HUES6 (cell line): ENCODE data around the gene HSPA4.

Experiments used
- H3K27ac ChIP-seq: 2 replicates; pipeline ENCODE4 v1.7.0; 2013; ENCODE audit warnings: low read depth, mild to moderate bottlenecking, low read length, inconsistent platforms
- H3K27me3 ChIP-seq: 2 replicates; pipeline ENCODE4 v1.6.1; 2013; ENCODE audit warnings: low read length; ENCODE audit not compliant: control insufficient read depth, insufficient read depth
- H3K36me3 ChIP-seq: 2 replicates; pipeline ENCODE4 v1.6.1; 2013; ENCODE audit warnings: low read length; ENCODE audit not compliant: control insufficient read depth, insufficient read depth
- H3K4me1 ChIP-seq: 2 replicates; pipeline ENCODE4 v1.6.1; 2013; ENCODE audit warnings: low read length; ENCODE audit not compliant: control insufficient read depth, insufficient read depth
- H3K4me3 ChIP-seq: 2 replicates; pipeline ENCODE4 v1.5.1; 2013; ENCODE audit warnings: low read depth, low read length
- H3K9ac ChIP-seq: one replicate; pipeline ENCODE4 v1.6.1; 2013; ENCODE audit warnings: mild to moderate bottlenecking, low read length
- H3K9me3 ChIP-seq: 2 replicates; pipeline ENCODE4 v1.6.1; 2013; ENCODE audit warnings: low read depth, low read length; ENCODE audit not compliant: control insufficient read depth, insufficient read depth

The HSPA4 gene

DNA sequence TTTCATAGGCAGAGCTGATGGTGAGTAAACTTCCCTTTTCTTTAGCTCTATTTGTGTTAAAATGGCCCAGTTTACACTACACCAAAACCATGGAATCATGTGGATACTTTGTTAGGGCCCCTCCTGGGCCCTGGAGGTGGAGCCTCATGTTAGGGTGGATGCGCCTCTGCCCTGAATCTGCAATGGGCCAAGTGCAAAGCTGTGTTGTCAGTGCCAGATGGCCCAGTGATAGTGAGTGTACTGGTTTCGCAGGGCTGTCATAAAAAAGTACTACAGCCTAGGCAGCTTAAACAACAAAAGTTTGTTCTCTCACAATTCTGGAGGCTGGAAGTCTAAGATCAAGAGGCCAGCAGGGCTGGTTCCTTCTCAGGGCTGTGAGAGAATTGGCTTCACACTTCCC, 64.8 kb downstream of the HSPA4 start:
- Histone ChIP-seq H3K9ac (no peak overlapping the region), H3K27me3 (no peaks in the 10 kb centered on the region), H3K4me1 (no peaks in the 10 kb centered on the region), H3K4me3 (no peak overlapping the region), H3K9me3 (no peaks in the 10 kb centered on the region), H3K27ac (no peak overlapping the region), H3K36me3 (no peaks in the 10 kb centered on the region)

DNA sequence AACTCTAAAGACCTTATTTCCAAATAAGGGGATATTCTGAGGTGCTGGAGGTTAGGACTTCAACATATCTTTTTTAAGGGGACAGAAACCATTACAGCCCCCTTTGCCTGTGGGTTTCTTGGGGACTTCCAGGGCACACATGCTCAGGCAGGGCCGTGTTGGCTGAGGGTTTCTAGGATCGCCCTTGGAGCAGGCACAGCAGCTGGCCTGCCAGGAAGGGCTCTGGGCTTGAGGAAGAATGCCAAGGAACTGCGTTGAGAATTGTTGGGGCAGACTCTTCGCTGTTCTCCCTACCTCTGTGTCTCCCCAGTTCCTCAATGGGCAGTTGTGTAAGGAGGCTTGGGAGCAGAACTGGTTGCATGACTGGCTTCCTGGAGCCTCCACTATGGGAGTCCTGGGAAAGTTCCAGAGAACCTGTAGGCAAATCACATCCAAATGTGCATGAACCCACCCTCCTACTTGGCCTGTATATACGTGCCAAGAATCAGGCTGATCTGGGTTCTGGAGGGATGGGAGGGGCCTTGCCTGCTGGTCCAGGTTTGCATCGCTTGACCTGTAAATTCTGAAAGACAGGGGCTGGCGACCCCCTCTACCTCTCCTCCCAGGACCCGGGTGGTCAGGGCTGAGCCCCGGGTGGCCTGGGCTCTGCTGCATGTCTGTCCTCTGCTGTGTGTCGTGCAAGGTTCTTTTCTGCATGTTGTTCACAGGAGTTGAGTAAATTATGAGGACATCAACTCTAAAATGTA, 65.5 kb downstream of the HSPA4 start:
- Histone ChIP-seq H3K27me3 (no peaks in the 10 kb centered on the region), H3K27ac (no peak overlapping the region), H3K9ac (no peak overlapping the region), H3K36me3 (no peaks in the 10 kb centered on the region), H3K9me3 (no peaks in the 10 kb centered on the region), H3K4me3 (no peak overlapping the region), H3K4me1 (no peaks in the 10 kb centered on the region)

DNA sequence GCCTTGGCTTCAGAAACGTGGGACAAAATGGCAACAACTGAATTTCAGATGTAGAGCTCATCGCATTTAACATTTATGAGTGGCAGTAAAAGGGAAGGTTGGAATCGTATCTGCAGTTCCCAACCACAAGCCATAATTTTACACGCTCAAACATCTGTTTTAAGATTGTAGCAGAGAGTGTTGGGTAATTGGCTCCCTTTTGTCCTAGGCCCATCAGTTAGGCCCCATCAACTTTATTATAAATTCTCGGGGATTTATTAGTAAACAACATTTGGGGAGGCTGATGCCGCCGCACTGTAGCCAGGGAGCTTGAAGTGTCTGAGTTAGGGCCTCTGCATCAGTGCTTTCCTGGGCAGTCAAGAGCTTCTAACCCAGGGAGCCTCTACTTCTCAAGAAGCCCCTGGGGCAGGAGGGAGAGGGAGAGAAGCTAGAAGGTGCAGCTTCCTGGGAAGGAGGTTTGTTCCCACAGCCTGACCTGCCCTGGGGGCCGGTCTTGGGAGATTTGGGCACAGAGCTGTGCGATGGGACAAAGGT, 66.2 kb downstream of the HSPA4 start:
- no peaks in the 10 kb centered on the region for H3K27me3 ChIP-seq
- H3K4me1 ChIP-seq = no peaks in the 10 kb centered on the region
- no peak overlapping the region for H3K4me3 ChIP-seq

DNA sequence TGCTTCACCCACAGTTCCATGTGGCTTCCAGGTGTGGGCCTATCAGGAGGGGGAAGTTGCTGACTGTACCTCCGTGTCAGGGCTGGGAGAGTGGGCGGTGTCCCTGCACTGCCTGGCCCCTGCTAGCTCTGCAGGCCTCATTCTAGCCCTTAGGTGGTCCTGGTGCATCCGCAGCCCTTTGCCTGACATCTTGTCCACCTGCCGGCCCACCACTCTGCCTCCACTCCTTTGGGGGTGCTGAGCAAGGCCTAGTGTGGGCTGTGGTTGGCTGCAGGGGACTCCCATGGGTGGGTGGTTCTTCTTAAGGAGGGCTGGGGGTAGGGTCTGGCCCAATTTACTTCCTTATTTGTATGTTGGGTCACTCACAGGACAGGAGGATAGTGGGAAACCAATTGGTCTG, 66.9 kb downstream of the HSPA4 start:
- no peak overlapping the region for H3K9ac ChIP-seq
- H3K27ac ChIP-seq = no peak overlapping the region
- no peaks in the 10 kb centered on the region for H3K36me3 ChIP-seq
- H3K4me3 ChIP-seq = no peak overlapping the region
- no peaks in the 10 kb centered on the region for H3K4me1 ChIP-seq
- H3K27me3 ChIP-seq = no peaks in the 10 kb centered on the region
- H3K9me3 ChIP-seq = no peaks in the 10 kb centered on the region

More for the DNA sequence above, 66.2 kb downstream of the HSPA4 start:
- H3K9me3 ChIP-seq = no peaks in the 10 kb centered on the region
- no peak overlapping the region for H3K27ac ChIP-seq
- H3K36me3 ChIP-seq = no peaks in the 10 kb centered on the region
- no peak overlapping the region for H3K9ac ChIP-seq

DNA sequence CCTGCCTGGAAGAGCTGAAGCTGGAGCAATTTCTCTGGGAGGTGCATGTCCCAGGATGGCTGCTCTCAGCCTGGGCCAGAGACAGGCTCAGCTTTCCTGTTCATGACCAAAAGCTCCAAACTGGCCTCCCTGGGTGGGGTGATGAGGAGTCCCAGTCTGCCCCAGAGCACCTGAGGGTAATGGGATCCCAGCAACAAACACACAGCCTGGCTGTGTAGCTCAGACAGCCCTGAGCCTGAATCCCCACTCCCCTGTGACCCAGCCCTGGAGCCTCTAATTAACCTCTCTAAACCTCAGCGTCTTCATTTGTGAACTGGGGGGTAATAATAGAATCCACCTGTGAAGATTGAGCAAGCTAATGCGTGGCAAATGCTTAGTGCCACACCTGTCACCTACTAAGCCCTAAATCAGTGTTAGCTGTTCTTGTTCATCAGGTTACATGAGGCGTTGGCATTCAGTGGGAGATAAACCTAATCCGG, 67.5 kb downstream of the HSPA4 start:
- H3K9ac ChIP-seq = no peak overlapping the region
- H3K4me1 ChIP-seq = no peaks in the 10 kb centered on the region
- no peaks in the 10 kb centered on the region for H3K36me3 ChIP-seq
- H3K9me3 ChIP-seq = no peaks in the 10 kb centered on the region
- no peaks in the 10 kb centered on the region for H3K27me3 ChIP-seq
- H3K4me3 ChIP-seq = no peak overlapping the region
- H3K27ac ChIP-seq = no peak overlapping the region

DNA sequence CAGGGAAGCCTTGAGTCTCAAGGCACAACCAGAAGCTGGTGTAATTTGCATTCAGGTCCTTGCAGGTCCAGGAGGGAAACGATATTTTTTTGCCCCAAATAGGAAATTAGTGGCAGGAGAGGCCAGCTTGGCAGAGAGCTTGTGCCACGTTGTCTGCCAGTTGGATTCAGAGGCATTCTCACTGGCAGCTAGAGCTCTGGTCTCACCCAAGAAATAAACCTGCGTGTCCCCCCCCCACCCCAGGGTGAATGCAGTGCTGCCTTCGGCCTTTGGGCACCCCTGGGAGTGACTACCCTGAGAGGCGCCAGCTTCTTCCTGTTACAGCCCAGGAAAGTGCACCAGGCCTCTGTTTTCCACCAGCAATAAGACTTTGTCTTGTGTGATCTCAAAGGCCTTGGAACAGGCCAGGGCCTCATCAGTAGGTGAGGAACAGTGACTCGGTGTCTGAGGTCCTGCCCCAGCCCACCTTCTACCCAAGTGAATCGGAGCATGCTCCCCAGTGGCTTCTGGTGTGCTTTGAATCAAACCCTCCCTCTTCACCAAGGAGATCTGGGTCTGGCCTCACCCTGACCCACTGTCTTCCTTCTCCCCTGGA, 68.4 kb downstream of the HSPA4 start:
- Histone ChIP-seq H3K4me1 (no peaks in the 10 kb centered on the region), H3K27me3 (no peaks in the 10 kb centered on the region), H3K27ac (no peak overlapping the region), H3K36me3 (no peaks in the 10 kb centered on the region), H3K4me3 (no peak overlapping the region), H3K9me3 (no peaks in the 10 kb centered on the region), H3K9ac (no peak overlapping the region)

DNA sequence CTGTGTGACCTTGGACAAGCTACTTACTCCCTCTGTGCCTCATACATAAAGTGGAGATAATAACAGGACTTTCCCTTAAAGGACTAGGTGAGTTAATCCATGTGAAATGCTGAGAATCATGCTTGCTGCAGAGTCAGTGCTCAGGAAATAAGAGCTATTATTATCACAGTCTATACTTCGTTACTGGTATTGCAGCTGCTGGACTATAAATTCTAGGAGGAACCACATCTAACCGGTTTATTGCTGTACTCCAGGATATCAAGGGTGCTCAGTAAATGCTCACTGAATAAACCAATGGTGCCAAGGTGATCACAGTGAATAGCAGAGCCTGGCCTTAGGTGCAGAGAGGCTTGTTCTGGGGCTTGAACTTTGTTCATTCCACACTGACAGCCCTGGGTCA, 69.3 kb downstream of the HSPA4 start:
- Histone ChIP-seq H3K9me3 (no peaks in the 10 kb centered on the region), H3K36me3 (no peaks in the 10 kb centered on the region), H3K9ac (no peak overlapping the region), H3K4me3 (no peak overlapping the region), H3K27me3 (no peaks in the 10 kb centered on the region), H3K4me1 (no peaks in the 10 kb centered on the region), H3K27ac (no peak overlapping the region)

DNA sequence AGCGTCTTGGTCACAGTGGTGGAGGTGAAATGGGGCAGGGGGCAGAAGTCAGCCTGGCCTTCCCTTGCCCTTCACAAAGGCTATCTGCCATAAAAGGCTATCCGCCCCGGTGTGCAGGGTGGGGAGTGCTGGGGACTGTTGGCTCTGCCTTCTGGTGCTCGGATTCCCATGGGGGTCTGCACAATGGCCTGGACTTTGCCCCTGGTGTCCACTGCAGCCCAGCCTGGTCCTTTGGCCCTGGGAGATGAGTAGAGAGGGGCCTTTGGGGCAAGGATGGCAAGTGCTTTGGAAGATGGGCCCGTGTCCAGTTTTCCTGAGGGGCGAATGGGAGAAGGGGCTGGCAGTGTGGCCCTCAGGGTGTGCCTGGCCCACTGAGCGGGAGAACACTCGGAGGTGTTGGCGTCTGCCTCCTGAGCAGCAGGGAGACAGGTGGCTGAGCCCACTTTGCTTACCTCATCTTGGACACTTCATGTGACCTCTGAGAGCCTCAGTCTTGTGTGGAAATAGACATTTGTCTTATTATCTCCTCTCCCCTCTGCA, 69.9 kb downstream of the HSPA4 start:
- Histone ChIP-seq H3K27me3 (no peaks in the 10 kb centered on the region), H3K27ac (no peak overlapping the region)

DNA sequence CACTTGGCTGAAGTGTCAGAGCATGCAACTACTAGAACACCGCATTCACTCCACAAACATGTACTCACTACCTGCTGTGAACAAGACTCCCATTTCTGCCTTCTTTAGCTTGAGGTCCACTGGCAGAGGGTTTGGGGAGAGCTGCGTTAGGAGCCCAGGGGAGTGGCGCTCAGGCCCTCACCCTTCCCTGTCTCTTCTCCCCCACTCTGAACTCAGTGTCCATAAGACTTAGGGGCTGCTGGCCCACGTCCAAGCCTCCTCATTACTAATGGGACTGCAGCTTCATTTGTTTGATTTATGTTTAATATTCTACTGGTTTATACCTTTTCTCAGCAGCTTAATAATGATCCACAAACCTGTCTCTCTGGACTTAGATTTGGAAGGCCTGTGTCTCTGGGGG, 70.9 kb downstream of the HSPA4 start:
- H3K9ac ChIP-seq = no peak overlapping the region
- no peaks in the 10 kb centered on the region for H3K27me3 ChIP-seq
- H3K4me1 ChIP-seq = no peaks in the 10 kb centered on the region
- no peaks in the 10 kb centered on the region for H3K36me3 ChIP-seq
- no peaks in the 10 kb centered on the region for H3K9me3 ChIP-seq
- H3K4me3 ChIP-seq = no peak overlapping the region
- no peak overlapping the region for H3K27ac ChIP-seq

More for the DNA sequence above, 69.9 kb downstream of the HSPA4 start:
- Histone ChIP-seq H3K9ac (no peak overlapping the region), H3K36me3 (no peaks in the 10 kb centered on the region), H3K4me3 (no peak overlapping the region), H3K4me1 (no peaks in the 10 kb centered on the region), H3K9me3 (no peaks in the 10 kb centered on the region)

DNA sequence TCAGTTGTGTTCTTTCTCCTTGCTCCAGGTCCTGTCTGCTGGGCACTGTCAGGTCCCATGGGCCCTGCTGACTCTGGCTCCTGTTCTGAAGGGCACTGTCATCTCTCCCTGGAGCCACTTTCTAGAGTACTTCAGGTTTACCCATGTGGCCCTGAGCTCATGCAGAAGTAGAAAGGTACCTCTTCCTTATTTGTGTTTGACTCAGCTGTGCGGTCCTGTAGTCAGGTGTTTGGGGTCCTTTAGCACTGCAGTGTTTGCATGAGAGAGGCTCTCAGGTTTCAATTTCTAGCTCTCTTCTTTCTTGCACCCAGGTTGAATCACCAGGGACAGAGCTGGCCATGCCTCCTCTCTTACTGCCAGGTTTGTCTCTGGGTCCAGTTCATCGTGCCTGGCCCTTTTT, 71.5 kb downstream of the HSPA4 start:
- Histone ChIP-seq H3K4me3 (no peak overlapping the region), H3K27ac (no peak overlapping the region), H3K36me3 (no peaks in the 10 kb centered on the region), H3K9me3 (no peaks in the 10 kb centered on the region), H3K4me1 (no peaks in the 10 kb centered on the region), H3K9ac (no peak overlapping the region), H3K27me3 (no peaks in the 10 kb centered on the region)

DNA sequence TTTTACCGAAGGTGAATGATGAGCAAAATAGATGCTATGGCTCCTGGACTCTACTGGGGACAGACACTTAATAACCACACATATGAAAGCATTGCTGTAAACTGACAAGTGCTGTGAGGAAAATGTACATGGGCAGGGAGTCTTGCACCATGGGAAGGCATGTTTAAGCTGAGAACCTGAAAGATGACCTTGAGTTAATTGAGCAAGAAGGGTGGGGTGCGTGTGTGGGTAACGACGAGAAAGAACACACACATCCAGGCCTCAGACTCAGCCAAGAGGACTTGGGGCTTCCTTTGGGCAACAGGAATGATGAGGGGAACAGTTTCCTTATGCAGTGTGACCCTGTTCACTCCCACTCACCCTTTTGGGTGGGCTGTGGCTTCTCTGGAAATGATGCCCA, 73.1 kb downstream of the HSPA4 start:
- Histone ChIP-seq H3K4me3 (no peak overlapping the region), H3K27ac (no peak overlapping the region), H3K9me3 (no peaks in the 10 kb centered on the region), H3K27me3 (no peaks in the 10 kb centered on the region), H3K36me3 (no peaks in the 10 kb centered on the region), H3K9ac (no peak overlapping the region), H3K4me1 (no peaks in the 10 kb centered on the region)
